Measurements from ENCODE around the gene C2orf80.

- no peak for TF ChIP-seq EZH2 (IDR thresholded peaks at IDR 0.05; ENCODE audit: low read depth, unreplicated experiment)
- TF ChIP-seq CREB1 (CRISPR knock-in tag; IDR thresholded peaks at IDR 0.05; ENCODE audit: low read depth) = no peak
- no peak for TF ChIP-seq EZH2phosphoT487 (IDR thresholded peaks at IDR 0.05; ENCODE audit: unreplicated experiment)
- TF ChIP-seq CTCF (conservative IDR thresholded peaks at IDR 0.05; ENCODE audit: low read depth in 2 of 2) = no peak
- no peak for TF ChIP-seq POLR2AphosphoS5 (IDR thresholded peaks at IDR 0.05; ENCODE audit: low read depth)
- no peak for TF ChIP-seq ZNF331 (CRISPR knock-in tag; IDR thresholded peaks at IDR 0.05; ENCODE audit: low read depth)
- TF ChIP-seq JUNB (IDR thresholded peaks at IDR 0.05; ENCODE audit: unreplicated experiment) = no peak
- TF ChIP-seq REST (IDR thresholded peaks at IDR 0.05; ENCODE audit: unreplicated experiment) = no peak
- TF ChIP-seq ZNF114 (CRISPR knock-in tag; IDR thresholded peaks at IDR 0.05) = no peak
- TF ChIP-seq ETS1 (IDR thresholded peaks at IDR 0.05) = no peak
Measured at GRCh38 chr2:208163489-208163888, 26.3 kb downstream of the C2orf80 start, which contains the start of gene CRYGA.

Data from GM23338 (cell line).